Measurements from ENCODE around the gene NPFFR2.
"Not testable (repeated sequence)": the region's sequence is repeated elsewhere in the genome, so short reads cannot be mapped to it uniquely, and the experiment has no call there.

DNA sequence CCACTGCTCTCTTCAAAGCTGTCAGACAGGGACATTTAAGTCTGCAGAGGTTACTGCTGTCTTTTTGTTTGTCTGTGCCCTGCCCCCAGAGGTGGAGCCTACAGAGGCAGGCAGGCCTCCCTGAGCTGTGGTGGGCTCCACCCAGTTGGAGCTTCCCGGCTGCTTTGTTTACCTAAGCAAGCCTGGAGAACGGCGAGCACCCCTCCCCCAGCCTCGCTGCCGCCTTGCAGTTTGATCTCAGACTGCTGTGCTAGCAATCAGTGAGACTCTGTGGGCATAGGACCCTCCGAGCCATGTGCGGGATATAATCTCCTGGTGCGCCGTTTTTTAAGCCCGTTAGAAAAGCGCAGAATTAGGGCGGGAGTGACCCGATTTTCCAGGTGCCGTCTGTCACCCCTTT, 137.5 kb downstream of the NPFFR2 start:
- TF ChIP-seq, protein P1, sequence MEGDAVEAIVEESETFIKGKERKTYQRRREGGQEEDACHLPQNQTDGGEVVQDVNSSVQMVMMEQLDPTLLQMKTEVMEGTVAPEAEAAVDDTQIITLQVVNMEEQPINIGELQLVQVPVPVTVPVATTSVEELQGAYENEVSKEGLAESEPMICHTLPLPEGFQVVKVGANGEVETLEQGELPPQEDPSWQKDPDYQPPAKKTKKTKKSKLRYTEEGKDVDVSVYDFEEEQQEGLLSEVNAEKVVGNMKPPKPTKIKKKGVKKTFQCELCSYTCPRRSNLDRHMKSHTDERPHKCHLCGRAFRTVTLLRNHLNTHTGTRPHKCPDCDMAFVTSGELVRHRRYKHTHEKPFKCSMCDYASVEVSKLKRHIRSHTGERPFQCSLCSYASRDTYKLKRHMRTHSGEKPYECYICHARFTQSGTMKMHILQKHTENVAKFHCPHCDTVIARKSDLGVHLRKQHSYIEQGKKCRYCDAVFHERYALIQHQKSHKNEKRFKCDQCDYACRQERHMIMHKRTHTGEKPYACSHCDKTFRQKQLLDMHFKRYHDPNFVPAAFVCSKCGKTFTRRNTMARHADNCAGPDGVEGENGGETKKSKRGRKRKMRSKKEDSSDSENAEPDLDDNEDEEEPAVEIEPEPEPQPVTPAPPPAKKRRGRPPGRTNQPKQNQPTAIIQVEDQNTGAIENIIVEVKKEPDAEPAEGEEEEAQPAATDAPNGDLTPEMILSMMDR (IDR thresholded peaks at IDR 0.05), result not testable (repeated sequence)
- TF ChIP-seq POLR2A (IDR thresholded peaks at IDR 0.05), result not testable (repeated sequence)

Measured in sigmoid colon (tissue), 3 donors.